Fibroblast of lung (primary cell): ENCODE data around the gene SCAF8.

Source experiments
- CTCF ChIP-seq, 2 donors: IDR thresholded peaks in 1 of 2; conservative IDR thresholded peaks in 1 of 2; 1 replicate in 1 of 2; 2 replicates in 1 of 2; pipeline ENCODE4 v1.5.1; 2011 to 2012; ENCODE audit warnings: low read length in 2 of 2, control low read depth in 1 of 2, inconsistent platforms in 1 of 2, low read depth in 1 of 2, mild to moderate bottlenecking in 1 of 2
- EZH2 ChIP-seq: IDR thresholded peaks from 2 replicates; pipeline ENCODE4 v1.5.1; 2012; ENCODE audit warnings: low read length, control low read depth, mild to moderate bottlenecking; ENCODE audit errors: missing control alignments

- TF ChIP-seq CTCF (conservative IDR thresholded peaks at IDR 0.05 in 1 of 2, IDR thresholded peaks at IDR 0.05 in 1 of 2; ENCODE audit: low read depth in 1 of 2, low read length in 2 of 2) (no peak), EZH2 (no peak)
Observed at GRCh38 chr6:154709621-154710020, 23.6 kb upstream of the SCAF8 start.
